Pancreas (tissue), 10 donors: ENCODE results near the gene EXOSC2. TPM values are rescaled to one million over a fixed set of nuclear protein-coding genes. Genes with fewer than 3 reads are reported as not detected.

ENCODE experiments used
- ATAC-seq, 4 donors: fragments of 200-7000 bp; cut with Tn5 transposase; one replicate each; pipeline versions ENCODE4 v1.8.0 to v1.9.1; 2020; ENCODE audit warnings: mild to moderate bottlenecking in 4 of 4, moderate library complexity in 4 of 4
- DNase-seq, 6 donors: peaks; one replicate each; pipeline ENCODE4 v3.0.0-alpha.2; 2020
- FAIRE-seq: peaks from 2 replicates; lab custom pipeline; 2012; peaks lifted over from hg19 to GRCh38; lab: Jason Lieb, UNC
- H3K27ac ChIP-seq, 4 donors: fragments of 200-600 bp; sonication (generic); 1 replicate in 3 of 4; 2 replicates in 1 of 4; pipeline versions ENCODE4 v1.5.0 to v1.8.0; 2020
- H3K27me3 ChIP-seq, 4 donors: fragments of 200-600 bp; one replicate each; pipeline ENCODE4 v1.8.0; 2021
- H3K36me3 ChIP-seq, 3 donors: fragments of 200-600 bp; sonication (generic) in 1 of 3; one replicate each; pipeline versions ENCODE4 v1.5.0 to v1.8.0; 2020 to 2021
- H3K4me1 ChIP-seq, 3 donors: fragments of 200-600 bp; one replicate each; pipeline ENCODE4 v1.8.0; 2021
- H3K4me3 ChIP-seq, 4 donors: fragments of 200-600 bp; sonication (generic) in 2 of 4; one replicate each; pipeline versions ENCODE4 v1.5.0 to v1.8.0; 2020 to 2021
- H3K9me3 ChIP-seq, 4 donors: fragments of 200-600 bp; one replicate each; pipeline ENCODE4 v1.8.0; 2021
- WGBS, 2 donors: extraction: QIAGEN DNeasy Blood & Tissue Kit; methylation state at CpG; one replicate each; pipeline ENCODE4 v1.1.7; 2013; 5-methylcytosine and 5-hydroxymethylcytosine counted together
- intact Hi-C, 3 donors: fragments of 100-400 bp; cut with DNase I; formaldehyde crosslinking; loops; one replicate each; pipeline versions ENCODE4 v1.11.1 to v1.14.2; 2022
- polyA plus RNA-seq, 2 donors: library from polyadenylated mRNA; stranded (reverse); fragments of 200-250 nt; gene quantifications; one replicate each; pipeline ENCODE4 v1.2.3, GENCODE V29; 2013
- total RNA-seq, 6 donors: library from RNA; stranded (reverse); fragmentation: NEBNext Ultra II Directional in 4 of 6; extraction: Animal tissue kit (Norgen Biotek cat#: 25700) in 4 of 6; gene quantifications; one replicate each; pipeline versions ENCODE4 v1.2.1 to v1.2.4, GENCODE V29; 2021 to 2023
- TF ChIP-seq, protein P1 (sequence below), 4 donors: fragments of 200-600 bp; sonication (generic) in 3 of 4; IDR thresholded peaks; one replicate each; pipeline versions ENCODE4 v1.5.0 to v1.8.0; 2021; ENCODE audit warnings: antibody characterized with exemption in 4 of 4
- donor health status: healthy with polysubstance abuse.
- donor health status: DM: no; HTN: no; CAD: no; lungs with moderate emphysema.
- donor health status: DM: no; HTN: no; CAD: no.
- donor health status: control.
- donor health status: control.
- donor health status: Bipolar disorder and iron deficiency.
- donor health status: DM: yes; HTN: yes; CAD: no.
- donor health status: DM: no; HTN: no; CAD: no.
- donor health status: DM: no; HTN: no; CAD: no.
- donor health status: DM: yes; HTN: yes; CAD: no.

The EXOSC2 gene
- total and polyA plus RNA-seq, 8 donors: 9.1 to 15.5 (median 11.6) TPM

DNA sequence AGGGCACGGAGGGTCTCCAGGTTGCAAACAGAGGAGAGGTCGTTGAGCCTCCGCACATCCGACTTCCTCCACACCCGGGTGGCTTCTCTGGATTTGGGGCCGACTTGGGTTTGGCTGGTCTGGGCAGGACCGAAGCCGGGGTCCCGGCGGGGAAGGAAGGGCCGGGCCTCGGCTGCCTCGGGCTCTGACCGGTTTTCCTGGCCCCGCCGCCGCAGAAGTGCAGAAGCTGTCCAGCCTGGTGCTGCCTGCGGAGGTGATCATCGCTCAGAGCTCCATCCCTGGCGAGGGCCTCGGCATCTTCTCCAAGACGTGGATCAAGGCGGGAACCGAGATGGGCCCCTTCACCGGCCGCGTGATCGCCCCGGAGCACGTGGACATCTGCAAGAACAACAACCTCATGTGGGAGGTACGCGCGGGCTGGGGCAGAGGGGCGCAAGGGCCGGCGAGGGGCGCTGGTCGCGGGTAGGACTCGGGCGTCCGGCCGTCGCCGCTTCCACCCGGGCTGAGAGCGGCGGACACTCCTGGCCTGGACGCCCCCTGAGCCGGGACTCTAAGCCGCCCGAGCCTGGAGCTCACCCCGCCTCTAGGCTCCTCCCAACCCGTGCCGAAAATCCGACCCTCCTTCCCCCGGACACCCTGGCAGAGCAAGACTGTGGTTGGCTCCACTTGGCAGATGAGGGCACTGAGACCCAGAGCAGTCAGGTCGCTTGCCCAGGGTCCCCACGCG is 27.0 kb upstream of the EXOSC2 start:
- no peak for FAIRE-seq
- peaks cover 0 to 15% (median 12%) of the 10 kb centered on the region in 3 donors for H3K4me1 ChIP-seq
- DNase-seq: no peak
- intact Hi-C loops: no loop called here
- 8% methylated on average over 45 to 60 of the region's 60 CpGs for WGBS, 2 donors
- H3K4me3 ChIP-seq: no peak overlapping the region
- no peaks in the 10 kb centered on the region for H3K36me3 ChIP-seq
- no peak overlapping the region for H3K27ac ChIP-seq
- H3K9me3 ChIP-seq: no peaks in the 10 kb centered on the region
- TF ChIP-seq, protein P1, sequence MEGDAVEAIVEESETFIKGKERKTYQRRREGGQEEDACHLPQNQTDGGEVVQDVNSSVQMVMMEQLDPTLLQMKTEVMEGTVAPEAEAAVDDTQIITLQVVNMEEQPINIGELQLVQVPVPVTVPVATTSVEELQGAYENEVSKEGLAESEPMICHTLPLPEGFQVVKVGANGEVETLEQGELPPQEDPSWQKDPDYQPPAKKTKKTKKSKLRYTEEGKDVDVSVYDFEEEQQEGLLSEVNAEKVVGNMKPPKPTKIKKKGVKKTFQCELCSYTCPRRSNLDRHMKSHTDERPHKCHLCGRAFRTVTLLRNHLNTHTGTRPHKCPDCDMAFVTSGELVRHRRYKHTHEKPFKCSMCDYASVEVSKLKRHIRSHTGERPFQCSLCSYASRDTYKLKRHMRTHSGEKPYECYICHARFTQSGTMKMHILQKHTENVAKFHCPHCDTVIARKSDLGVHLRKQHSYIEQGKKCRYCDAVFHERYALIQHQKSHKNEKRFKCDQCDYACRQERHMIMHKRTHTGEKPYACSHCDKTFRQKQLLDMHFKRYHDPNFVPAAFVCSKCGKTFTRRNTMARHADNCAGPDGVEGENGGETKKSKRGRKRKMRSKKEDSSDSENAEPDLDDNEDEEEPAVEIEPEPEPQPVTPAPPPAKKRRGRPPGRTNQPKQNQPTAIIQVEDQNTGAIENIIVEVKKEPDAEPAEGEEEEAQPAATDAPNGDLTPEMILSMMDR (IDR thresholded peaks at IDR 0.05): no peak
- ATAC-seq: no peak
- peaks cover 7 to 49% (median 23%) of the 10 kb centered on the region in 4 donors for H3K27me3 ChIP-seq

DNA sequence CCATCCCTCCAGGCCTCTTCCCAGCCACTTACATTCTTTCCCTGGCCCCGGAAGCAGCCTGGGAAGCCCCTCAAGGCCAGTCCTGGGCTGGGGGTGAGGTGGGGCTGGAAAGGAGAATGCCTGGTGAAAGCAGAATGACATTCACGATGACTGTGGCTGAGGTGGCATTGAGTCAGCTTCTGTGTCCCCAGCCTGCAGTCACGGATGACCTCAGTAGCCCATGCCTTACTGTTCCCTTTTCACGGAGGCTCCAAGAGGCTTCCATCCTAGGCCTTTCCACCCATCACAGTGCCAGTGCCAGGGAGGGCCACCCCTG is 26.5 kb upstream of the EXOSC2 start:
- WGBS, 2 donors: 50 to 53% methylated on average over 4 of the region's 4 CpGs

DNA sequence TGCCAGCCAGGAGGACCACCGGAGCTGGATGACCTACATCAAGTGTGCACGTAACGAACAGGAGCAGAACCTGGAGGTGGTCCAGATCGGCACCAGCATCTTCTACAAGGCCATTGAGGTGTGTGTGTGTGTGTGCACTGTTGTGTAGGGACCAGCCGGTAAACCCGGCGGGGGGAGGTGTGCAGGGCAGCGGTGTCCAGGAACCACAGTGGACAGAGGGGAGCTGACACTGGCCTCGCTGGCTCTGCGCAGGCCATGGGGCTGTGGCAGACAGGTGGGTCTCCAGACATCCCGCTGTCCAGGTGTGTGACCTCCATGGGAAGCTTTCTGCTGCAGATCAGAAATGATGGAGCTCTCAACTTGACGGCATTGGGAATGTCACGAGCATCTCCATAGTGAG is 25.4 kb upstream of the EXOSC2 start:
- TF ChIP-seq, protein P1 (IDR thresholded peaks at IDR 0.05): no peak
- FAIRE-seq (no peak), ATAC-seq (no peak), DNase-seq (no peak)
- peaks cover 0 to 12% (median 9%) of the 10 kb centered on the region in 3 donors for H3K4me1 ChIP-seq
- 73 to 85% methylated on average over 13 of the region's 13 CpGs for whole genome bisulfite sequencing, 2 donors
- no peak overlapping the region for H3K4me3 ChIP-seq
- no peak overlapping the region for H3K27ac ChIP-seq
- H3K9me3 ChIP-seq: no peaks in the 10 kb centered on the region
- peaks cover 0 to 32% (median 14%) of the 10 kb centered on the region in 4 donors for H3K27me3 ChIP-seq
- intact Hi-C loops: no loop called here
- H3K36me3 ChIP-seq: no peaks in the 10 kb centered on the region

More for the DNA sequence above, 26.5 kb upstream of the EXOSC2 start:
- H3K4me1 ChIP-seq: peaks cover 0 to 15% (median 12%) of the 10 kb centered on the region in 3 donors
- intact Hi-C loops: no loop called here
- H3K27me3 ChIP-seq: peaks cover 5 to 43% (median 19%) of the 10 kb centered on the region in 4 donors
- FAIRE-seq (no peak), ATAC-seq (no peak), DNase-seq (no peak)
- no peaks in the 10 kb centered on the region for H3K36me3 ChIP-seq
- H3K9me3 ChIP-seq: no peaks in the 10 kb centered on the region
- no peak overlapping the region for H3K27ac ChIP-seq
- H3K4me3 ChIP-seq: no peak overlapping the region
- TF ChIP-seq, protein P1 (IDR thresholded peaks at IDR 0.05): no peak

DNA sequence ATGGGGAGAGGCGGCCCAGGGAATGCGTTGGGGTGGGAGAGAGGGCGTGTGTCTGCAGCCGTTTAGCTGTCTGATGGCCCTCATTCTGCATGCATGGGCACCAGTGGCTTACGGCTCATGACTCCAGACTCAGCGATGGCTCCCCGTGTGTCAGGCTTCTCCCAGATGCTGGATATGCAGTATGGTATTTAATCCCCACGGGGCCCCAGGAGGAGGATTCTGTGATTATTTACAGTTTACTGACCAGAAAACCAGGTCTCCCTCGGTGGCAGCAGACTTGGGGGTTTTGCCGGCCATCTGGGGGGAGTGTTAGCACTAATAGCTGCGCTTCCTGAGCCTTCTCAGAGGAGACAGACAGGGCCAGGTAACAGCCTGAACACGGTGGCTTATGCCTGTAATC is 24.9 kb upstream of the EXOSC2 start:
- Histone ChIP-seq H3K4me1 (peaks cover 0 to 12% (median 4%) of the 10 kb centered on the region in 3 donors), H3K4me3 (no peak overlapping the region), H3K27ac (no peak overlapping the region), H3K27me3 (peaks cover 0 to 28% (median 13%) of the 10 kb centered on the region in 4 donors), H3K36me3 (no peaks in the 10 kb centered on the region), H3K9me3 (no peaks in the 10 kb centered on the region)
- DNase-seq (no peak), ATAC-seq (no peak), FAIRE-seq (no peak)
- intact Hi-C loops: no loop called here
- TF ChIP-seq, protein P1 (IDR thresholded peaks at IDR 0.05): no peak
- WGBS, 2 donors: 48 to 50% methylated on average over 12 of the region's 12 CpGs

DNA sequence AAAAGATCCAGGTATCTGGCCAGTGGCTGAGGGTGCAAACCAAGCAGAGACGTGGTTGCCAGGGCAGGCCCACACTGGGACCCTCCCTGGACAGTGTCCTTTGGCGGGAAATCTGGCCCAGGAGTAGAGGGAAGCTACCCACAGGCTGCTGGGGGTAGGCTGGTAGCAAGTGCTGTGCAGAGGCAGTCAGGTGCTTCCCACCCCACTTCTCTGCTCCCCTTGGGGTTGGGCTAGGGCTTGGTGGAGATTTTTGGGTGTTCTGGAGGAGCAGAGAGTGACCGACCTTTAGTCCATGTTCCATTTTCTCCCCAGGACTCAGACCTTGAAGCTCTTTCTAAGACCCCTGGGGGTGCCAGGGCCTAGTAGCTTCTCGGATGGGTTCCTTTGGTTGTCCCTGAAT is 23.6 kb upstream of the EXOSC2 start:
- H3K4me1 ChIP-seq: peaks cover 0 to 8% (median 0%) of the 10 kb centered on the region in 3 donors
- no peak overlapping the region for H3K4me3 ChIP-seq
- H3K9me3 ChIP-seq: no peaks in the 10 kb centered on the region
- FAIRE-seq (no peak), ATAC-seq (no peak), DNase-seq (no peak)
- no peak overlapping the region for H3K27ac ChIP-seq
- TF ChIP-seq, protein P1 (IDR thresholded peaks at IDR 0.05): no peak
- intact Hi-C loops: loop anchor here in 1 of 3 donors (10.0 kb wide), 1 partner anchor 195 kb away; no protein-coding TSS in a partner anchor
- peaks cover 0 to 18% (median 7%) of the 10 kb centered on the region in 4 donors for H3K27me3 ChIP-seq
- H3K36me3 ChIP-seq: no peaks in the 10 kb centered on the region
- WGBS, 2 donors: 74 to 78% methylated on average over 4 of the region's 4 CpGs
